ACC112 (cell line): ENCODE data around the gene KLHL29.
A peak's percentile ranks its signal among the peaks of the same experiment; 100 is the strongest.

Experiments used
- H2AFZ ChIP-seq: fragments of 200-600 bp; sonication (generic); one replicate; pipeline ENCODE4 v1.6.0; 2017; ENCODE audit warnings: antibody characterized with exemption, low read length; ENCODE audit not compliant: unreplicated experiment
- H3K27ac ChIP-seq: fragments of 200-600 bp; sonication (generic); 2 replicates; pipeline ENCODE4 v1.5.1; 2014; ENCODE audit warnings: low read depth, mild to moderate bottlenecking, antibody characterized with exemption, low read length, moderate library complexity
- H3K27me3 ChIP-seq: fragments of 200-600 bp; sonication (generic); 2 replicates; pipeline ENCODE4 v1.6.1; 2014; ENCODE audit warnings: mild to moderate bottlenecking, antibody characterized with exemption, low read length, moderate library complexity, mixed read lengths; ENCODE audit not compliant: insufficient read depth
- H3K36me3 ChIP-seq: fragments of 200-600 bp; sonication (generic); 2 replicates; pipeline ENCODE4 v1.6.1; 2016; ENCODE audit warnings: mild to moderate bottlenecking, antibody characterized with exemption, low read length, moderate library complexity, mixed read lengths; ENCODE audit not compliant: insufficient read depth
- H3K4me1 ChIP-seq: fragments of 200-600 bp; sonication (generic); one replicate; pipeline ENCODE4 v1.6.1; 2016; ENCODE audit warnings: low read length, mixed read lengths; ENCODE audit not compliant: insufficient read depth, unreplicated experiment, control insufficient read depth
- H3K4me3 ChIP-seq: fragments of 200-600 bp; sonication (generic); 2 replicates; pipeline ENCODE4 v1.5.1; 2014; ENCODE audit warnings: mild to moderate bottlenecking, low read depth, low read length
- H3K79me2 ChIP-seq: fragments of 200-600 bp; sonication (generic); one replicate; pipeline ENCODE4 v1.6.0; 2016; ENCODE audit warnings: low read length; ENCODE audit not compliant: control insufficient read depth, unreplicated experiment, insufficient read depth

Gene KLHL29

DNA sequence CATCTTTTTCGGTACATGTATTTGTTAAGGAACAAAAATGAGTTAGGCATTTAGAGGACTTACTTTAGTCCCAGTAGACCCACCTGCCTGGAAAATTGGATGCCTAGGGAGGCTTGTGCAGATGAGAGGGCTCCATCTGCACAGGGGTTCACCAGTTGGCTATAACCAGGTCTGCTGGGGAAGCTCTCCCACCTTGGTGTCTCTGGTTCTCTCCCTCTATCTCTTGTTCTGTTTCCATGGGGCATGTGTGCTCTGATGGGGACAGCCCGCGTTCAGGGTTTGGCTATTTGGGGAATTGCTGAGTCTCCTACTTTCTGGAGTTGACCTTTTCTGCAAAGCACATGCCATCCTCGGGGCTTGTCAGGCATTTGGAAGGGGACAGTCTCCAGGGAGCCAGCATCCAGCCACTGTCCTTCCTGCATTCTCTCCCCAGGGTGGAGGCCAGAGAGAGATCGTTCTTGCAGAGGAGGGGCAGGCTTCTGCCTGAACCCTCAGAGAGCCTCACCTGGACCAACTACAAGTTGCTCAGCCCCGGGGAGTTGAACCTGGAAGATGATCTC is 157.3 kb downstream of the KLHL29 start:
- Histone ChIP-seq H2AFZ (no peak overlapping the region), H3K4me3 (no peak overlapping the region), H3K4me1 (peaks cover 22% of the 10 kb centered on the region), H3K36me3 (no peaks in the 10 kb centered on the region), H3K27ac (no peak overlapping the region), H3K79me2 (peaks cover 6% of the 10 kb centered on the region), H3K27me3 (no peaks in the 10 kb centered on the region)

GRCh38 chr2:23543302-23543701 is 158.3 kb downstream of the KLHL29 start:
- no peak overlapping the region for H3K27ac ChIP-seq
- no peak overlapping the region for H3K4me3 ChIP-seq
- H3K4me1 ChIP-seq = peaks cover 22% of the 10 kb centered on the region
- H3K79me2 ChIP-seq = peaks cover 6% of the 10 kb centered on the region
- no peak overlapping the region for H2AFZ ChIP-seq
- H3K36me3 ChIP-seq = no peaks in the 10 kb centered on the region
- no peaks in the 10 kb centered on the region for H3K27me3 ChIP-seq

DNA sequence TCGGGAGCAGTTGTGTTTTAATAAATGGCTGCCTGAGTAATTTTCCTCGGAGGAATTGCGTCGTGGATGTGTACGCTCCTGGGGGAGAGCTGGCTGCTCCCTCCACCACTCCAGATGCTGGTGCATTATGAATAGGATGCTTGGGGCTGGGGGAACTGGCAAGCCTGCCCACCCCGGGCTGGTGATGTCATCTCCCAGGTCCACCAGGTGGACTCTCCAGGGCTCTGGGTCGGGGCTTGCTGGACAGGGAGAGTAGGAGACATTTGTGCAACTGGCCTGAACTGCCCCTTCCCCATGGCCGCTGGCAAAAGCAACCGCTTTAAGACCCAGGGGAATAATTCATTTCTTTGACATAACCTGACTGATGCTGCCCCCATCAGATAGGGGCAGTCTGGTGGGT is 158.7 kb downstream of the KLHL29 start:
- H2AFZ ChIP-seq = no peak overlapping the region
- H3K79me2 ChIP-seq = peaks cover 6% of the 10 kb centered on the region
- no peaks in the 10 kb centered on the region for H3K27me3 ChIP-seq
- no peak overlapping the region for H3K27ac ChIP-seq
- H3K36me3 ChIP-seq = no peaks in the 10 kb centered on the region
- H3K4me1 ChIP-seq = peaks cover 22% of the 10 kb centered on the region
- H3K4me3 ChIP-seq = no peak overlapping the region

DNA sequence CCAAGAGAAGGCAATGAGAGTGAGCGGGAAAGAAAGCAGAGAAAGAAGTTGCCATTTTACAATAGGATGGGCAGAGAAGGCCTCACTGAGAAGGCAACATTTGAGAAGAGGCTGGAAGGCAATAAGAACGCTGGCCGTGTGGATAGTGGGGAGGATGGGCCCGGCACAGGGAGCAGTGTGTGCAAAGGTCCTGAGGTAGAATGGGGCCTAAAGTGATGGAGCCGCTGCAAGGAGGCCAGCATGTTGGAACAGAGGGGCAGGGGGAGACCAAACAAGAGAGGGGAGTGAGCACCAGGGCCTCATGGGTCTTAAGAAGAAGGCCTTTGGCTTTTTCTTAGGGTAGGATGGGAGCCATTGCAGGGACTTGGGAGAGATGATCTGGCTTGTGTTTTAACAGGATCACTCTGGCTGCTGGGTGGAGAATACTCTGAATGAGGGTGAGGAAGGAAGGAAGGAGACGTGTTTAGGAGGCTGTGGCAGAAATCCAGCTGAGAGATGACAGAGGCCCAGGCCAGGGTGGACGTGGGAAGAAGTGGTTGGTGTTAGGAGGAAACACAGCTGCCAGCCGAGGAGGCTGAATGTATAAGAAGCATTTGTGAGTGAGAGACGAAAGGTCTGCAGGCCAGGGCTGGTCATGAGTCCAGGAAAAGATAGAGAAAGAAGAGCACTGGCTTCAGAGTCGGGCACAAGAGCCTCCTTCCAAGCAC is 159.8 kb downstream of the KLHL29 start:
- Histone ChIP-seq H2AFZ (no peak overlapping the region), H3K4me3 (no peak overlapping the region), H3K27ac (no peak overlapping the region), H3K27me3 (no peaks in the 10 kb centered on the region), H3K36me3 (no peaks in the 10 kb centered on the region), H3K79me2 (peaks cover 6% of the 10 kb centered on the region), H3K4me1 (peaks cover 24% of the 10 kb centered on the region)

GRCh38 chr2:23545396-23545795 is 160.4 kb downstream of the KLHL29 start:
- Histone ChIP-seq H3K27ac (peak overlapping the region; percentile 12), H3K79me2 (peaks cover 6% of the 10 kb centered on the region), H3K4me1 (peaks cover 27% of the 10 kb centered on the region), H3K36me3 (no peaks in the 10 kb centered on the region), H3K27me3 (no peaks in the 10 kb centered on the region), H3K4me3 (no peak overlapping the region), H2AFZ (no peak overlapping the region)

GRCh38 chr2:23545811-23546210 is 160.8 kb downstream of the KLHL29 start:
- Histone ChIP-seq H3K27me3 (no peaks in the 10 kb centered on the region), H2AFZ (no peak overlapping the region), H3K4me3 (no peak overlapping the region), H3K79me2 (peaks cover 6% of the 10 kb centered on the region), H3K27ac (peak overlapping the region; percentile 12), H3K36me3 (no peaks in the 10 kb centered on the region), H3K4me1 (peaks cover 27% of the 10 kb centered on the region)

DNA sequence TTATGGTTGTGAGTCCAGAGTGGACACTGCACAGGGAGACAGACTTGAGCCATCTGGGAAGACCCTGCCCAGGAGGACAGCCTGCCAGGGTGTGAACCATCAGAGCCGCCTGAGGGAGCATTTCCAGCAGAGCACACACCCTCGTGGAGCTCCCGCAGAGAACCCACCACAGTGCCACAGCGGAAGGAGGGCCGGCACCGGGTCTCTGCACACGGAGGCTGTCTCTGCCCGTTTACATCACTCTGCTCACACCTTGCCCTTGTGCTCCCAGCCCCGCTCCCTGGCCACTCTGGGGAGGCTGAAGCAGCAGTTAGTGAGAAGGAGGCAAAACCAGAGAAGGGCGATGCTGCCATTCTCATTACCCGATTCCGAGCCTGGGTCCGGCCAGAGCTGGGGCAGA is 161.9 kb downstream of the KLHL29 start:
- H3K79me2 ChIP-seq = peaks cover 6% of the 10 kb centered on the region
- no peak overlapping the region for H3K27ac ChIP-seq
- no peaks in the 10 kb centered on the region for H3K27me3 ChIP-seq
- H3K4me1 ChIP-seq = peaks cover 24% of the 10 kb centered on the region
- H2AFZ ChIP-seq = no peak overlapping the region
- H3K4me3 ChIP-seq = no peak overlapping the region
- no peaks in the 10 kb centered on the region for H3K36me3 ChIP-seq

GRCh38 chr2:23547725-23548124 is 162.7 kb downstream of the KLHL29 start:
- Histone ChIP-seq H3K27ac (no peak overlapping the region), H3K27me3 (no peaks in the 10 kb centered on the region), H3K36me3 (no peaks in the 10 kb centered on the region), H3K4me1 (peaks cover 18% of the 10 kb centered on the region), H2AFZ (no peak overlapping the region), H3K4me3 (no peak overlapping the region), H3K79me2 (peaks cover 6% of the 10 kb centered on the region)

DNA sequence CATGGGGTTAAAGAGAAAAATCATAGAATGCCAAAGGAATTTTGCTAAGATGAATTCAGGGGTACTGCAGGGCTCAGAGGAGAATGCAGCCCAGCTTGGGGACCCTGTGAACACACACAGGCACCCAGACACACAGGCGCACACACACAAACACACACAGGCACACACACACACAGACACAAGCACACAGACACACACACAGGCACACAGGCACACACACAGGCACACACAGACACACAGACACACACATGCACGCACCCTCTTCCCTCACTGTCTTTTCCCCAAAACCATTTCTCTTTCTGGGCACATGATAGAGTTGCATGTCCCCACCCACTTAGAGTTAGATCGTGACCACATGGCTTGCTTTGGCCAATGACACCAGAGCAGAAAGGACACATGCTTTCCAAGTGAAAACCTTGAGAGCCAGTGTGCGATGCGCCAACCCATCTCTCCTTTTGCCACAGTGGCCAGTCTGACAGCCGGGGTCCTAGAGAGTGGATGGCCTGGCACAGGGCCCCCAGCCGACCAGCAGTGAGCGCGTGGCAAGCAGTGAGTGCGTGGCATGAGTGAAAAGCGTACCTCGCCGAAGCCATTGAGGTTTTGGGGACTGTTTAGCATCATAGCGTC is 163.3 kb downstream of the KLHL29 start:
- H3K79me2 ChIP-seq = peaks cover 6% of the 10 kb centered on the region
- H3K4me3 ChIP-seq = no peak overlapping the region
- peaks cover 18% of the 10 kb centered on the region for H3K4me1 ChIP-seq
- no peak overlapping the region for H2AFZ ChIP-seq
- no peaks in the 10 kb centered on the region for H3K36me3 ChIP-seq
- no peaks in the 10 kb centered on the region for H3K27me3 ChIP-seq
- no peak overlapping the region for H3K27ac ChIP-seq

DNA sequence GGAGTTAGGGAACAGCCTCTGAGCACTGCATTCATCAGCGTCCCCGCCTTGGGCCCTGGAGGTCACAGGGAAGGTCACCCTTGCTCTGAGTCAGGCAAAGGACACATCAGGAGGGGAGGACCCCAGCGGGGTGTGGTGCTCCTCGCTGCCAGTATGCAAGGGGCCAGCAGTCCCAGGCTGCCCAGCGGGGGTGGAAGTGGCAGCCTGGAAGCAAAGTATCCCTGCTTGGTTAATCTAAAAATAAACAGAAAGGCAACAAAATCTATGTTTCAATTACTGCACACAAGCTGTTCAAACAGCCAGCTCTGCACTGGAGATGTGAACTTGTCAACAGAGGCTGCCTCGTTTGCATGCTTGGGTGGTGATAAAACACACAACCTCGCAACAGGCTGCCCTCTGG is 164.1 kb downstream of the KLHL29 start:
- peaks cover 3% of the 10 kb centered on the region for H3K79me2 ChIP-seq
- no peaks in the 10 kb centered on the region for H3K27me3 ChIP-seq
- no peak overlapping the region for H3K4me3 ChIP-seq
- H3K27ac ChIP-seq = no peak overlapping the region
- H3K36me3 ChIP-seq = no peaks in the 10 kb centered on the region
- H3K4me1 ChIP-seq = peaks cover 18% of the 10 kb centered on the region
- H2AFZ ChIP-seq = no peak overlapping the region
